ENCODE results near the gene SLC16A13.
"Not testable (repeated sequence)": the region's sequence is repeated elsewhere in the genome, so short reads cannot be mapped to it uniquely, and the experiment has no call there.

Gene SLC16A13

GRCh38 chr17:7050583-7050982, 14.8 kb downstream of the SLC16A13 start:
- peaks cover 34% of the 10 kb centered on the region for H3K27me3 ChIP-seq (replicated peaks; ENCODE audit: control insufficient read depth, insufficient read depth, low read length)
- DNase-seq (ENCODE audit: low read depth); H3K9ac ChIP-seq (ENCODE audit: low read length); H3K4me3 ChIP-seq (ENCODE audit: low read length); H3K4me1 ChIP-seq (ENCODE audit: control insufficient read depth, insufficient read depth, low read length); H3K36me3 ChIP-seq (ENCODE audit: control insufficient read depth, insufficient read depth, low read length, severe bottlenecking); H3K9me3 ChIP-seq (ENCODE audit: control insufficient read depth, low read length): not testable (repeated sequence)

DNA sequence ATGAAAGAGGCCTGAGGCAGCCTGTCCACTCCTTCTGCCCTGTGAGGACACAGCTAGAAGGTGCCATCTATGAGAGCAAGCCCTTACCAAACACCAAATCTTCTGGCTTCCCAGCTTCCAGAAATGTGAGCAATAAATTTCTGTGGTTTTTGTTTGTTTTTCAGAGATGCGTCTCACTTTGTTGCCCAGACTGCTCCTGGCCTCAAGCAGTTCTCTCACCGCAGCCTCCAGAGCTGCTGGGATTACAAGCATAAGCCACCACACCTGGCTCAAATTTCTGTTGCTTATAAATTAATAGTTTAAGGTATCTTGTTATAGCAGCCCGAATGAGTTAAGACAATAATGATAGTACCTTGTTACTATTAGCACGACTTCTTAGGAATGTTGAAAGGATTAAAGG, 20.6 kb downstream of the SLC16A13 start:
- Histone ChIP-seq H3K27me3 (replicated peaks; ENCODE audit: control insufficient read depth, insufficient read depth, low read length) (peaks cover 25% of the 10 kb centered on the region), H3K4me3 (ENCODE audit: low read length) (no peak overlapping the region), H3K36me3 (ENCODE audit: control insufficient read depth, insufficient read depth, low read length, severe bottlenecking) (no peaks in the 10 kb centered on the region), H3K9me3 (ENCODE audit: control insufficient read depth, low read length) (no peaks in the 10 kb centered on the region), H3K4me1 (ENCODE audit: control insufficient read depth, insufficient read depth, low read length) (peaks cover 5% of the 10 kb centered on the region), H3K9ac (ENCODE audit: low read length) (no peak overlapping the region)
- peak; percentile 21 for DNase-seq (ENCODE audit: low read depth)

- Histone ChIP-seq H3K36me3 (ENCODE audit: control insufficient read depth, insufficient read depth, low read length, severe bottlenecking) (no peaks in the 10 kb centered on the region), H3K9me3 (ENCODE audit: control insufficient read depth, low read length) (no peaks in the 10 kb centered on the region), H3K4me1 (ENCODE audit: control insufficient read depth, insufficient read depth, low read length) (peaks cover 5% of the 10 kb centered on the region), H3K27me3 (replicated peaks; ENCODE audit: control insufficient read depth, insufficient read depth, low read length) (peaks cover 17% of the 10 kb centered on the region), H3K9ac (ENCODE audit: low read length) (no peak overlapping the region), H3K4me3 (ENCODE audit: low read length) (no peak overlapping the region)
- no peak for DNase-seq (ENCODE audit: low read depth)
These were observed 23.1 kb downstream of the SLC16A13 start for GRCh38 chr17:7058831-7059447.

GRCh38 chr17:7060165-7060891, 24.5 kb downstream of the SLC16A13 start:
- Histone ChIP-seq H3K9me3 (ENCODE audit: control insufficient read depth, low read length) (no peaks in the 10 kb centered on the region), H3K27me3 (replicated peaks; ENCODE audit: control insufficient read depth, insufficient read depth, low read length) (peaks cover 19% of the 10 kb centered on the region), H3K9ac (ENCODE audit: low read length) (no peak overlapping the region), H3K36me3 (ENCODE audit: control insufficient read depth, insufficient read depth, low read length, severe bottlenecking) (no peaks in the 10 kb centered on the region), H3K4me3 (ENCODE audit: low read length) (no peak overlapping the region), H3K4me1 (ENCODE audit: control insufficient read depth, insufficient read depth, low read length) (peaks cover 5% of the 10 kb centered on the region)
- no peak for DNase-seq (ENCODE audit: low read depth)

- Histone ChIP-seq H3K27me3 (replicated peaks; ENCODE audit: control insufficient read depth, insufficient read depth, low read length) (peaks cover 41% of the 10 kb centered on the region), H3K9ac (ENCODE audit: low read length) (no peak overlapping the region), H3K36me3 (ENCODE audit: control insufficient read depth, insufficient read depth, low read length, severe bottlenecking) (no peaks in the 10 kb centered on the region), H3K9me3 (ENCODE audit: control insufficient read depth, low read length) (peaks cover 16% of the 10 kb centered on the region), H3K4me3 (ENCODE audit: low read length) (no peak overlapping the region), H3K4me1 (ENCODE audit: control insufficient read depth, insufficient read depth, low read length) (peaks cover 5% of the 10 kb centered on the region)
- no peak for DNase-seq (ENCODE audit: low read depth)
These were observed 27.8 kb downstream of the SLC16A13 start for GRCh38 chr17:7063518-7064094.

DNA sequence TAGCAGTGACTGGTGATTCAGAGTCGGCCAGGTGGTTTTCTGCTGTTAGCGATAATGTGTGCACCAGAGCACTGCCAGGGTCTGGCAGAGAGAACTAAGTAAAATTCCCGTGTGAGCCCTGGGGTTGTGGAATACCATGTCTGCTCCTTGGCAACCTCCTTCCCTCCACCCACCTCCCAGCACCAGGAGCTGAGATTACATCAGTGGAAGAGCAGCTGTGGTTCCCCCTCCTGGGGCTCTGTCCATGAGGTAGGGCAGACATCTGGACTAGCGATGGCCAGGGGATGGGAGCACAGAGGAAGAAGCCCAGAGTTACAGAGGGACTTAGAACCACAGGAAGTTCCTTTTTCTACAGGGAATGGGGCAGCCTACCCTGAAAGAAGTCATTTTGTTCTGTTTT, 28.4 kb downstream of the SLC16A13 start:
- no peak overlapping the region for H3K4me3 ChIP-seq (ENCODE audit: low read length)
- no peaks in the 10 kb centered on the region for H3K36me3 ChIP-seq (ENCODE audit: control insufficient read depth, insufficient read depth, low read length, severe bottlenecking)
- peaks cover 47% of the 10 kb centered on the region for H3K27me3 ChIP-seq (replicated peaks; ENCODE audit: control insufficient read depth, insufficient read depth, low read length)
- peaks cover 22% of the 10 kb centered on the region for H3K9me3 ChIP-seq (ENCODE audit: control insufficient read depth, low read length)
- no peak for DNase-seq (ENCODE audit: low read depth)
- H3K9ac ChIP-seq (ENCODE audit: low read length), result no peak overlapping the region
- peaks cover 5% of the 10 kb centered on the region for H3K4me1 ChIP-seq (ENCODE audit: control insufficient read depth, insufficient read depth, low read length)

GRCh38 chr17:7067198-7067597, 31.4 kb downstream of the SLC16A13 start:
- DNase-seq (ENCODE audit: low read depth), result no peak
- H3K9me3 ChIP-seq (ENCODE audit: control insufficient read depth, low read length), result peaks cover 22% of the 10 kb centered on the region
- no peaks in the 10 kb centered on the region for H3K4me1 ChIP-seq (ENCODE audit: control insufficient read depth, insufficient read depth, low read length)
- no peak overlapping the region for H3K4me3 ChIP-seq (ENCODE audit: low read length)
- no peaks in the 10 kb centered on the region for H3K36me3 ChIP-seq (ENCODE audit: control insufficient read depth, insufficient read depth, low read length, severe bottlenecking)
- H3K27me3 ChIP-seq (replicated peaks; ENCODE audit: control insufficient read depth, insufficient read depth, low read length), result peaks cover 58% of the 10 kb centered on the region
- H3K9ac ChIP-seq (ENCODE audit: low read length), result no peak overlapping the region

- Histone ChIP-seq H3K27me3 (replicated peaks; ENCODE audit: control insufficient read depth, insufficient read depth, low read length) (peaks cover 67% of the 10 kb centered on the region), H3K36me3 (ENCODE audit: control insufficient read depth, insufficient read depth, low read length, severe bottlenecking) (no peaks in the 10 kb centered on the region), H3K9me3 (ENCODE audit: control insufficient read depth, low read length) (peaks cover 22% of the 10 kb centered on the region), H3K4me1 (ENCODE audit: control insufficient read depth, insufficient read depth, low read length) (no peaks in the 10 kb centered on the region), H3K9ac (ENCODE audit: low read length) (no peak overlapping the region), H3K4me3 (ENCODE audit: low read length) (no peak overlapping the region)
- no peak for DNase-seq (ENCODE audit: low read depth)
These were observed 32.5 kb downstream of the SLC16A13 start for GRCh38 chr17:7068268-7068667.

DNA sequence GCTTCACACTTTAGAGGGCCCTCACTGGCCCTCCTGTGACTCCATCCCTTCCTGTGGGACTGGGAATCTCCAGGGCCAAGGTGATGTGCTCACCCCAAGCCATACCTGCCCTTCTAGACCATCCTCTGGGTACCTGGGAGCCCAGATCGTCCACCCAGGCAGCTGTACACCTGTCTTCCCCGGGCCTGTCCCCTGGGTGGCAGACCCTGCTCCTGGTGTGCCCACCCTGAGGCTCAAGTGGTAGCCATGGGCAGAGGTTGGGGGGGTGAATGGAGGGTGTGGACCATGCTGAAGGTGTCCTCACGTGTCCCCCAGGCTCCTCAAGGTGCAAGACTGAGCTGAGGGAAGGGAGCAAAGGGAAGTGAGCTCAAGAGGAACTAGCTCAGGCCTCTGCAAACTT, 34.9 kb downstream of the SLC16A13 start:
- DNase-seq (ENCODE audit: low read depth), result no peak
- Histone ChIP-seq H3K36me3 (ENCODE audit: control insufficient read depth, insufficient read depth, low read length, severe bottlenecking) (no peaks in the 10 kb centered on the region), H3K4me1 (ENCODE audit: control insufficient read depth, insufficient read depth, low read length) (no peaks in the 10 kb centered on the region), H3K9me3 (ENCODE audit: control insufficient read depth, low read length) (peaks cover 27% of the 10 kb centered on the region), H3K4me3 (ENCODE audit: low read length) (no peak overlapping the region), H3K27me3 (replicated peaks; ENCODE audit: control insufficient read depth, insufficient read depth, low read length) (peaks cover 64% of the 10 kb centered on the region), H3K9ac (ENCODE audit: low read length) (no peak overlapping the region)

DNA sequence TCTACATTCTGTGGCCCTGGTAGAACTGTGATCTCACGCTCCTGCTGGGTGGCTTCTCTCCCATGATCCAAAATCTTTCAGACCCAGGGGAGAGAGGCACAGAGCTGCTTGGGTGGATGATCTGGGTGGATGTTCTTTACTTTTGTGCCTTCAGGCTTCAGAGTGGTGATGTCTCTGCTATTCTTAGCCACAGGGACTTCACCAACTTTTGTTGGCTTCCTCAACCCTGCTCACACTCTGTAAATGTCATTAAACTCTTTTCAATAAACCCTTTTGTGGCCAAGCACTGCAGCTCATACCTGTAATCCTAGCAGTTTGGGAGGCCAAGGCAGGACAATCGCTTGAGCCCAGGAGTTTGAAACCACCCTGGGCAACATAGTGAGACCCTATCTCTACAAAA, 36.6 kb downstream of the SLC16A13 start:
- peaks cover 50% of the 10 kb centered on the region for H3K27me3 ChIP-seq (replicated peaks; ENCODE audit: control insufficient read depth, insufficient read depth, low read length)
- H3K4me3 ChIP-seq (ENCODE audit: low read length), result no peak overlapping the region
- H3K4me1 ChIP-seq (ENCODE audit: control insufficient read depth, insufficient read depth, low read length), result no peaks in the 10 kb centered on the region
- H3K9ac ChIP-seq (ENCODE audit: low read length), result no peak overlapping the region
- peaks cover 22% of the 10 kb centered on the region for H3K9me3 ChIP-seq (ENCODE audit: control insufficient read depth, low read length)
- no peak for DNase-seq (ENCODE audit: low read depth)
- no peaks in the 10 kb centered on the region for H3K36me3 ChIP-seq (ENCODE audit: control insufficient read depth, insufficient read depth, low read length, severe bottlenecking)

DNA sequence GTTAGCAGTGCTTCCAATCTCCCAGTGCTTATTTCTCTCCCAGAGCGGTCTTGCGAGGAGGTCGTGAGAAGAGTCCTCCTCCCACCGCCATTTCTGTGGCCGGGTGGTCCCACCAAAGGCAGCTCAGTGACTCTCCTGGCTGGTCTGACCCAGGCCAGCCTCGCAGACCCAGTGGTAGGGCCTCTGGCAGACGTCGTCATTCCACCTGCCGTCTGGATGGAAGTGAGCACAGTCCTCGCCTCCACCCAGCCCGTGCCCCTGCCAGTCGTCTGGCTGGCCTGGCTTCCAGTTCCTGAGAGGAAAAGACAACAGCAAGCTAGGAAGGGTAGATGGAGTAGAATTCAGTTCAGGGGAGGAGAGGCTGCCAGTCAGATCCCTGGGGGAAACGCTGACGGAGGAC, 39.1 kb downstream of the SLC16A13 start:
- H3K4me1 ChIP-seq (ENCODE audit: control insufficient read depth, insufficient read depth, low read length), result no peaks in the 10 kb centered on the region
- no peak for DNase-seq (ENCODE audit: low read depth)
- peaks cover 5% of the 10 kb centered on the region for H3K9me3 ChIP-seq (ENCODE audit: control insufficient read depth, low read length)
- H3K36me3 ChIP-seq (ENCODE audit: control insufficient read depth, insufficient read depth, low read length, severe bottlenecking), result no peaks in the 10 kb centered on the region
- H3K9ac ChIP-seq (ENCODE audit: low read length), result no peak overlapping the region
- peaks cover 44% of the 10 kb centered on the region for H3K27me3 ChIP-seq (replicated peaks; ENCODE audit: control insufficient read depth, insufficient read depth, low read length)
- H3K4me3 ChIP-seq (ENCODE audit: low read length), result no peak overlapping the region
